ENCODE measurements around the gene CYP3A4.
"Not testable (repeated sequence)": the region's sequence is repeated elsewhere in the genome, so short reads cannot be mapped to it uniquely, and the experiment has no call there.

CYP3A4 gene

DNA sequence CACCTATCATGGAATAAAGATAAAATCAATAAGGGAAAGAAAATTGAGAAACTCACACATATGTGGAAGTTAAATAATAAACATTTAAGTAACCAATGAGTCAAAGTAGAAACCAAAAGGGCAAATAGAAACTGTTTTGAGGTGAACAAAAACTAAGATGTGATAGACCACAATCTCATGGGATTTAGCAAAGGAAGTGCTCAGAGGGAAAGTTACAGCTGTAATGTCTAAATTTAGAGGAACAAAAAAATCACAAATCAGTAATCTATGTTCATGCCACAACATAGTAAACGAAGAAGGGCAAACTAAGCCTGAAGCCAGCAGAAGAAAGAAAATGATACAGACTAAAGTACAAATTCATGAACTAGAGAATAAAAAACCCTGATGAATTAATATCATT, 16.3 kb downstream of the CYP3A4 start:
- no peak for TF ChIP-seq ZNF274 (IDR thresholded peaks at IDR 0.05; ENCODE audit: low read depth, low read length)
- no peak for TF ChIP-seq SUZ12 (IDR thresholded peaks at IDR 0.05; ENCODE audit: extremely low read depth, insufficient read depth, insufficient read length)
- no peak for TF ChIP-seq YY1 (IDR thresholded peaks at IDR 0.05; ENCODE audit: insufficient read depth, insufficient read length)
- no peak for DNase-seq (ENCODE audit: low read depth, low spot score)
- no peaks in the 10 kb centered on the region for H3K27me3 ChIP-seq (ENCODE audit: insufficient read depth, insufficient read length)

DNA sequence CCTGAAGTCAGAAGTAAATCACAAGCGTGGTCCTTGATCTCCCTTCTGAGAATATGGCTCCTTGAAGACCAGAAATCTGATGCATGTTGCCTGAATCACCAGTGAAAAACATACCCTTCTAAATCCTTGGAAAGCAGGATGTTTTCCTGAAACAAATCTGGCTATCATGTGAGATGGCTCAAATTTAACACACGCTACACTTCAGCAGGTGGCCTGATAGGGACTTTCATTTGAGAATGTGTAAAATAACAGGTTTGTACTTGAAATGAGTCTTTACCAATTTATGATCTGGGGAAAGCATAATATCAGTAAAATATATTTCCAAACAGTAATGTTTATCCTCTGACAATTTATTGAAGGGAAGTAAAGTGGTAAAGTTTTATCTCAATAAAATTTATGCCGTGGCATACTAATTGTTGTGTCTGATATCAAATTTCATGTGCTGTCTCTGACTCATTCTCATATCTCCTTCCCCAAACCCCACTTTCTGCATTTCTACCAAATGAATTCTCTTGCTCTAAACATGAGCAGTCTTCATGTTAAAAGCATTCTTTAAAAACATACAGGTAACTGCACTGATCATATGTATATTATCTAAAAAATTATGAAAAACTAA, 17.4 kb downstream of the CYP3A4 start:
- Histone ChIP-seq H3K4me1 (ENCODE audit: insufficient read depth, insufficient read length) (no peaks in the 10 kb centered on the region), H3K9ac (ENCODE audit: insufficient read length, low read depth) (no peak overlapping the region), H3K9me3 (ENCODE audit: insufficient read depth, low read length) (peaks cover 5% of the 10 kb centered on the region; the same call in 1 of the 2 replicates), H3K4me3 (ENCODE audit: insufficient read length, low read depth) (no peak overlapping the region), H3K27me3 (ENCODE audit: insufficient read depth, insufficient read length) (no peaks in the 10 kb centered on the region), H3K36me3 (ENCODE audit: insufficient read depth, insufficient read length, low read length) (no peaks in the 10 kb centered on the region)
- no peak for TF ChIP-seq SUZ12 (IDR thresholded peaks at IDR 0.05; ENCODE audit: extremely low read depth, insufficient read depth, insufficient read length)
- TF ChIP-seq ZNF274 (IDR thresholded peaks at IDR 0.05; ENCODE audit: low read depth, low read length) = no peak
- no peak for TF ChIP-seq YY1 (IDR thresholded peaks at IDR 0.05; ENCODE audit: insufficient read depth, insufficient read length)
- DNase-seq (ENCODE audit: low read depth, low spot score) = no peak

More for the DNA sequence above, 16.3 kb downstream of the CYP3A4 start:
- Histone ChIP-seq H3K4me1 (ENCODE audit: insufficient read depth, insufficient read length) (no peaks in the 10 kb centered on the region), H3K9ac (ENCODE audit: insufficient read length, low read depth) (no peak overlapping the region), H3K4me3 (ENCODE audit: insufficient read length, low read depth) (no peak overlapping the region), H3K9me3 (ENCODE audit: insufficient read depth, low read length) (peaks cover 6% of the 10 kb centered on the region; the same call in 1 of the 2 replicates), H3K36me3 (ENCODE audit: insufficient read depth, insufficient read length, low read length) (no peaks in the 10 kb centered on the region)

- TF ChIP-seq YY1 (IDR thresholded peaks at IDR 0.05; ENCODE audit: insufficient read depth, insufficient read length) (no peak), SUZ12 (IDR thresholded peaks at IDR 0.05; ENCODE audit: extremely low read depth, insufficient read depth, insufficient read length) (no peak), ZNF274 (IDR thresholded peaks at IDR 0.05; ENCODE audit: low read depth, low read length) (no peak)
- no peaks in the 10 kb centered on the region for H3K36me3 ChIP-seq (ENCODE audit: insufficient read depth, insufficient read length, low read length)
- DNase-seq (ENCODE audit: low read depth, low spot score) = no peak
- H3K27me3 ChIP-seq (ENCODE audit: insufficient read depth, insufficient read length) = no peaks in the 10 kb centered on the region
- no peak overlapping the region for H3K4me3 ChIP-seq (ENCODE audit: insufficient read length, low read depth)
- no peaks in the 10 kb centered on the region for H3K9me3 ChIP-seq (ENCODE audit: insufficient read depth, low read length)
- no peak overlapping the region for H3K9ac ChIP-seq (ENCODE audit: insufficient read length, low read depth)
- H3K4me1 ChIP-seq (ENCODE audit: insufficient read depth, insufficient read length) = no peaks in the 10 kb centered on the region
Measured at GRCh38 chr7:99764478-99764877, 19.5 kb downstream of the CYP3A4 start.

GRCh38 chr7:99762680-99763327, 21.2 kb downstream of the CYP3A4 start:
- no peak overlapping the region for H3K9ac ChIP-seq (ENCODE audit: insufficient read length, low read depth)
- H3K9me3 ChIP-seq (ENCODE audit: insufficient read depth, low read length) = no peaks in the 10 kb centered on the region
- no peaks in the 10 kb centered on the region for H3K27me3 ChIP-seq (ENCODE audit: insufficient read depth, insufficient read length)
- no peak overlapping the region for H3K4me3 ChIP-seq (ENCODE audit: insufficient read length, low read depth)
- no peaks in the 10 kb centered on the region for H3K4me1 ChIP-seq (ENCODE audit: insufficient read depth, insufficient read length)
- no peak for DNase-seq (ENCODE audit: low read depth, low spot score)
- TF ChIP-seq ZNF274 (IDR thresholded peaks at IDR 0.05; ENCODE audit: low read depth, low read length) = no peak
- TF ChIP-seq YY1 (IDR thresholded peaks at IDR 0.05; ENCODE audit: insufficient read depth, insufficient read length) = no peak
- no peaks in the 10 kb centered on the region for H3K36me3 ChIP-seq (ENCODE audit: insufficient read depth, insufficient read length, low read length)

DNA sequence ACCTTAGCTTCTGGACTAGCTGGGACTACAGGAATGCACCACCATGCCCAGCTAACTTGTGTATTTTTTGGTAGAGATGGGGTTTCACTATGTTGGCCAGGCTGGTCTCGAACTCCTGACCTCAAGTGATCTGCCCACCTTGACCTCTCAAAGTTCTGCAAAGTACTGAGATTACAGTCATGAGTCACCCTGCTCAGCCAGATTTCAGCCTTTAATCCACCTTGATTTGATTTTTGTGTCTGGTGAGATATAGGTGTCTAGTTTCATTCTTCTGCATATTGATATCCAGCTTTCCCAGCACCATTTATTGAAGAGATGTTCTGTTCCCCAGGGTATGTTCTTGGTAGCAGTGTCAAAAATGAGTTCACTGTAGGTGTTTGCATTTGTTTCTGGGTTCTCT, 28.9 kb downstream of the CYP3A4 start:
- H3K4me1 ChIP-seq (ENCODE audit: insufficient read depth, insufficient read length) = no peaks in the 10 kb centered on the region
- TF ChIP-seq ZNF274 (IDR thresholded peaks at IDR 0.05; ENCODE audit: low read depth, low read length) = no peak
- TF ChIP-seq SUZ12 (IDR thresholded peaks at IDR 0.05; ENCODE audit: extremely low read depth, insufficient read depth, insufficient read length) = no peak
- no peak for TF ChIP-seq YY1 (IDR thresholded peaks at IDR 0.05; ENCODE audit: insufficient read depth, insufficient read length)
- no peaks in the 10 kb centered on the region for H3K9me3 ChIP-seq (ENCODE audit: insufficient read depth, low read length)
- no peak overlapping the region for H3K4me3 ChIP-seq (ENCODE audit: insufficient read length, low read depth)
- DNase-seq (ENCODE audit: low read depth, low spot score) = no peak
- no peaks in the 10 kb centered on the region for H3K36me3 ChIP-seq (ENCODE audit: insufficient read depth, insufficient read length, low read length)
- no peaks in the 10 kb centered on the region for H3K27me3 ChIP-seq (ENCODE audit: insufficient read depth, insufficient read length)
- no peak overlapping the region for H3K9ac ChIP-seq (ENCODE audit: insufficient read length, low read depth)

DNA sequence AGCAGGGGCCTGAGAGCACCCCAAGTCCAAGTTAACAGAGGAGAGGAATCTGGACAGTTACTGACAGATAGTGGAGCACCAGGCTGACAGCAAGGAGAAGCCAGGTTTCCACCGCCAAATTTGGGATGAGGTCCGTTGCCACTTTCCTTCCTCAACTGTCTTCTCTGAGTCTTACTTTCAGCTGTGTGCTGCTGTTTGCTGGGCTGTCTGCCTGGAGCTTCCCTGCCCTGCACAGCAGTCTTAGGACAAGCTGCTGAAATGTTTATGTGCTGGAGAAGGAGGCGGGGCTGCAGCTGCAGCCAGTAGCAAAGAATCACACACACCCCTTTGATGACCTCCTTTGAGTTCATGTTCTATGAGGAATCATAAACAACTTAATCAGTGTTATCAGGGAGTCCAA, 31.6 kb downstream of the CYP3A4 start:
- Histone ChIP-seq H3K9ac (ENCODE audit: insufficient read length, low read depth) (no peak overlapping the region), H3K4me3 (ENCODE audit: insufficient read length, low read depth) (no peak overlapping the region), H3K36me3 (ENCODE audit: insufficient read depth, insufficient read length, low read length) (no peaks in the 10 kb centered on the region), H3K4me1 (ENCODE audit: insufficient read depth, insufficient read length) (no peaks in the 10 kb centered on the region), H3K9me3 (ENCODE audit: insufficient read depth, low read length) (no peaks in the 10 kb centered on the region), H3K27me3 (ENCODE audit: insufficient read depth, insufficient read length) (no peaks in the 10 kb centered on the region)
- TF ChIP-seq SUZ12 (IDR thresholded peaks at IDR 0.05; ENCODE audit: extremely low read depth, insufficient read depth, insufficient read length) (no peak), YY1 (IDR thresholded peaks at IDR 0.05; ENCODE audit: insufficient read depth, insufficient read length) (no peak), ZNF274 (IDR thresholded peaks at IDR 0.05; ENCODE audit: low read depth, low read length) (no peak)
- DNase-seq (ENCODE audit: low read depth, low spot score) = no peak

GRCh38 chr7:99751322-99752052, 32.5 kb downstream of the CYP3A4 start:
- H3K36me3 ChIP-seq (ENCODE audit: insufficient read depth, insufficient read length, low read length); H3K27me3 ChIP-seq (ENCODE audit: insufficient read depth, insufficient read length); H3K4me3 ChIP-seq (ENCODE audit: insufficient read length, low read depth); H3K4me1 ChIP-seq (ENCODE audit: insufficient read depth, insufficient read length); H3K9ac ChIP-seq (ENCODE audit: insufficient read length, low read depth); DNase-seq (ENCODE audit: low read depth, low spot score); H3K9me3 ChIP-seq (ENCODE audit: insufficient read depth, low read length): not testable (repeated sequence)

Measured in NT2/D1 (cell line).